ENCODE data around the gene NKIRAS2. TPM values are rescaled to one million over a fixed set of nuclear protein-coding genes. Genes with fewer than 3 reads are reported as not detected.

NKIRAS2 gene
- total and polyA plus RNA-seq, 2 of the 13 experiments (the other 11 are each of a cell fraction or from before 2014, with no cell fraction given) = 27.9 to 42.0 TPM

GRCh38 chr17:42042598-42043319, 22.9 kb downstream of the NKIRAS2 start:
- Histone ChIP-seq H3K27me3 (ENCODE audit: control insufficient read depth in 1 of 2, insufficient read depth in 2 of 2, low read length in 2 of 2) (no peaks in the 10 kb centered on the region), H2AFZ (ENCODE audit: low read length) (no peak overlapping the region), H3K36me3 (replicated peaks in 1 of 2; ENCODE audit: control insufficient read depth in 1 of 2, insufficient read depth in 2 of 2, low read length in 2 of 2) (no peaks in the 10 kb centered on the region), H4K20me1 (ENCODE audit: insufficient read depth, low read length) (no peaks in the 10 kb centered on the region), H3K4me3 (replicated peaks in 1 of 3; ENCODE audit: insufficient read depth in 1 of 3, low read depth in 2 of 3, low read length in 3 of 3) (no peak overlapping the region), H3K79me2 (ENCODE audit: insufficient read depth, low read length) (no peaks in the 10 kb centered on the region), H3K9ac (ENCODE audit: insufficient read depth, low read depth, low read length) (no peak overlapping the region), H3K9me3 (ENCODE audit: low read length) (no peaks in the 10 kb centered on the region), H3K4me2 (ENCODE audit: low read depth, low read length) (no peak overlapping the region), H3K27ac (ENCODE audit: extremely low read length, insufficient read depth, low read length) (no peak overlapping the region), H3K4me1 (ENCODE audit: insufficient read depth, low read length) (peaks cover 11% of the 10 kb centered on the region; the same call in 1 of the 2 replicates)
- 74% methylated on average over 13 of the region's 20 CpGs for WGBS (ENCODE audit: low lambda C conversion rate)
- DNase-seq (ENCODE audit: low spot score) (no peak), ATAC-seq (no peak), FAIRE-seq (no peak)
- POLR2A ChIA-PET = interaction anchor here (0.5 to 1.0 kb wide), 2 partner anchors 26 to 69 kb away, joined by 3 read pairs; partner anchors contain the start of gene DNAJC7
- intact Hi-C loops (cut with micrococcal nuclease; ENCODE audit: unreplicated experiment) = no loop called here
- in situ Hi-C loops (cut with HindIII; ENCODE audit: extremely low pct_ligation_motif_present, low pct_unique_long_range_greater_than_20kb) = no loop called here
- TF ChIP-seq, protein P1, sequence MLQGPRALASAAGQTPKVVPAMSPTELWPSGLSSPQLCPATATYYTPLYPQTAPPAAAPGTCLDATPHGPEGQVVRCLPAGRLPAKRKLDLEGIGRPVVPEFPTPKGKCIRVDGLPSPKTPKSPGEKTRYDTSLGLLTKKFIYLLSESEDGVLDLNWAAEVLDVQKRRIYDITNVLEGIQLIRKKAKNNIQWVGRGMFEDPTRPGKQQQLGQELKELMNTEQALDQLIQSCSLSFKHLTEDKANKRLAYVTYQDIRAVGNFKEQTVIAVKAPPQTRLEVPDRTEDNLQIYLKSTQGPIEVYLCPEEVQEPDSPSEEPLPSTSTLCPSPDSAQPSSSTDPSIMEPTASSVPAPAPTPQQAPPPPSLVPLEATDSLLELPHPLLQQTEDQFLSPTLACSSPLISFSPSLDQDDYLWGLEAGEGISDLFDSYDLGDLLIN (CRISPR knock-in tag; IDR thresholded peaks at IDR 0.05; ENCODE audit: borderline replicate concordance) = no peak
- TF ChIP-seq NFE2 (CRISPR knock-in tag; IDR thresholded peaks at IDR 0.05) (no peak), CEBPZ (IDR thresholded peaks at IDR 0.05; ENCODE audit: low read length) (no peak), CBX2 (IDR thresholded peaks at IDR 0.05; ENCODE audit: low read depth, low read length) (no peak), CBX2 (CRISPR knock-in tag; IDR thresholded peaks at IDR 0.05; ENCODE audit: low read depth) (no peak), ZNF615 (CRISPR knock-in tag; IDR thresholded peaks at IDR 0.05; ENCODE audit: borderline replicate concordance) (no peak), TEF (CRISPR knock-in tag; IDR thresholded peaks at IDR 0.05) (no peak), RARA (CRISPR knock-in tag; IDR thresholded peaks at IDR 0.05) (no peak), RXRB (CRISPR knock-in tag; IDR thresholded peaks at IDR 0.05; ENCODE audit: borderline replicate concordance) (no peak), HNF4G (IDR thresholded peaks at IDR 0.05; ENCODE audit: borderline replicate concordance, low read depth, low read length) (no peak), HNF4G (CRISPR knock-in tag; IDR thresholded peaks at IDR 0.05; ENCODE audit: borderline replicate concordance, low read depth) (no peak)
- BruUV-seq (replicated peaks) = no TSS peak
- CTCF ChIA-PET (ENCODE audit: low intra/inter-chr PET ratio, low total read pairs) = no interaction called here

Measured in HepG2 (cell line).